GM12878 (cell line): ENCODE results near the gene SETBP1. TPM values are rescaled to one million over a fixed set of nuclear protein-coding genes. Genes with fewer than 3 reads are reported as not detected.
A peak's percentile ranks its signal among the peaks of the same experiment; 100 is the strongest.

Experiments
- ATF2 ChIP-seq: IDR thresholded peaks from 2 replicates; pipeline ENCODE4 v1.6.1; 2012; ENCODE audit warnings: low read length, inconsistent platforms
- CREM ChIP-seq: IDR thresholded peaks from 2 replicates; pipeline ENCODE4 v1.6.1; 2014; ENCODE audit warnings: antibody characterized with exemption, low read depth
- HDAC2 ChIP-seq: fragments of 200-600 bp; sonication (generic); IDR thresholded peaks from 2 replicates; pipeline ENCODE4 v1.6.1; 2017
- IKZF1 ChIP-seq: fragments of 450-650 bp; conservative IDR thresholded peaks from 2 replicates; pipeline ENCODE4 v1.6.1; 2017; ENCODE audit warnings: antibody characterized with exemption, mild to moderate bottlenecking
- NKRF ChIP-seq: fragments of 450-650 bp; conservative IDR thresholded peaks from 2 replicates; pipeline ENCODE4 v1.6.1; 2017; ENCODE audit warnings: mild to moderate bottlenecking, moderate library complexity
- NR2F1 ChIP-seq: fragments of 450-650 bp; conservative IDR thresholded peaks from 2 replicates; pipeline ENCODE4 v1.6.1; 2017; ENCODE audit warnings: mild to moderate bottlenecking
- POLR2AphosphoS5 ChIP-seq: IDR thresholded peaks from 2 replicates; pipeline ENCODE4 v1.6.1; 2011; ENCODE audit warnings: mild to moderate bottlenecking, low read length, inconsistent platforms
- POU2F2 ChIP-seq: IDR thresholded peaks from 3 replicates; pipeline ENCODE4 v1.6.1; 2011; ENCODE audit warnings: low read depth, mild to moderate bottlenecking, low read length, borderline replicate concordance
- RCOR1 ChIP-seq: conservative IDR thresholded peaks from 2 replicates; pipeline ENCODE4 v1.6.1; 2012; ENCODE audit warnings: low read depth, low read length, improper control_type of control experiment
- SIN3A ChIP-seq: IDR thresholded peaks from 2 replicates; pipeline ENCODE4 v1.6.1; 2012; ENCODE audit warnings: low read depth, low read length, improper control_type of control experiment
- SKIL ChIP-seq: fragments of 450-650 bp; IDR thresholded peaks from 2 replicates; pipeline ENCODE4 v1.6.1; 2017; ENCODE audit warnings: mild to moderate bottlenecking, low read depth, inconsistent platforms; ENCODE audit not compliant: poor library complexity, severe bottlenecking
- SMARCA5 ChIP-seq: fragments of 450-650 bp; IDR thresholded peaks from 2 replicates; pipeline ENCODE4 v1.6.1; 2017; ENCODE audit warnings: mild to moderate bottlenecking
- TAF1 ChIP-seq: IDR thresholded peaks from 2 replicates; pipeline ENCODE4 v1.6.1; 2011; ENCODE audit warnings: mild to moderate bottlenecking, low read depth, low read length, borderline replicate concordance
- ZBTB11 ChIP-seq: fragments of 450-650 bp; formaldehyde crosslinking; IDR thresholded peaks from 2 replicates; pipeline ENCODE4 v1.5.0; 2022; ENCODE audit warnings: mild to moderate bottlenecking, missing genetic modification characterization
- ZNF384 ChIP-seq: IDR thresholded peaks from 2 replicates; pipeline ENCODE4 v1.6.1; 2012; ENCODE audit warnings: low read depth, mild to moderate bottlenecking, low read length, improper control_type of control experiment, borderline replicate concordance
- polyA plus RNA-seq, 11 experiments: library from polyadenylated mRNA; depleted of rRNA in 4 of 11; unstranded in 6 of 11; stranded (reverse) in 5 of 11; fragments of >200 nt; fragmentation: Nextera tagmentation in 4 of 11; fragmentation: Illumina TruSeq in 1 of 11; extraction: Ambion mirVana in 4 of 11; extraction: Trizol in 1 of 11; gene quantifications; 1 replicate in 1 of 11; 2 replicates in 10 of 11; pipeline versions ENCODE4 v1.2.1 to v1.2.3, GENCODE V29; 2011 to 2016; ENCODE audit warnings: inconsistent platforms in 2 of 11, missing spikeins in 2 of 11, low read depth in 1 of 11
- total RNA-seq, 4 experiments: library from RNA; depleted of rRNA in 3 of 4; stranded (reverse); fragments of >200 nt in 3 of 4; fragmentation: Illumina TruSeq in 1 of 4; extraction: Trizol in 1 of 4; gene quantifications; 2 replicates each; pipeline versions ENCODE4 v1.2.1 to v1.2.3, GENCODE V29; 2013 to 2021

SETBP1 gene
- total and polyA plus RNA-seq, 10 of the 15 experiments (the other 5 are each of a cell fraction or from before 2014, with no cell fraction given), result 0.99 to 29.7 (median 8.3) TPM

- TF ChIP-seq SKIL (no peak), POLR2AphosphoS5 (peak; percentile 63), SMARCA5 (peak; percentile 95; the same call in 1 of the 2 replicates), IKZF1 (peak; percentile 93), TAF1 (peak; percentile 75; the same call in 1 of the 2 replicates), CREM (peak; percentile 70), RCOR1 (0 out of 2 replicates have a peak, but pooled peaks have one; percentile 36), ATF2 (no peak), ZNF384 (peak; percentile 5; the same call in 1 of the 2 replicates), SIN3A (0 out of 2 replicates have a peak, but pooled peaks have one; percentile 25), ZBTB11 (CRISPR knock-in tag) (no peak), HDAC2 (no peak), NR2F1 (peak; percentile 64), POU2F2 (peak; percentile 44; the same call in 1 of the 3 replicates), NKRF (peak; percentile 45; the same call in 1 of the 2 replicates)
Observed at GRCh38 chr18:44679056-44679913, 1.4 kb upstream of the SETBP1 start (continued).
